HG03025 (cell line): ENCODE data around the gene BICD1.
"Not testable (repeated sequence)": the region's sequence is repeated elsewhere in the genome, so short reads cannot be mapped to it uniquely, and the experiment has no call there.

ENCODE experiments used
- ATAC-seq: cut with Tn5 transposase; IDR thresholded peaks from one replicate; pipeline ENCODE4 v1.9.1; 2021; ENCODE audit warnings: mild to moderate bottlenecking, moderate library complexity; ENCODE audit not compliant: unreplicated experiment, low FRiP score

The BICD1 gene

DNA sequence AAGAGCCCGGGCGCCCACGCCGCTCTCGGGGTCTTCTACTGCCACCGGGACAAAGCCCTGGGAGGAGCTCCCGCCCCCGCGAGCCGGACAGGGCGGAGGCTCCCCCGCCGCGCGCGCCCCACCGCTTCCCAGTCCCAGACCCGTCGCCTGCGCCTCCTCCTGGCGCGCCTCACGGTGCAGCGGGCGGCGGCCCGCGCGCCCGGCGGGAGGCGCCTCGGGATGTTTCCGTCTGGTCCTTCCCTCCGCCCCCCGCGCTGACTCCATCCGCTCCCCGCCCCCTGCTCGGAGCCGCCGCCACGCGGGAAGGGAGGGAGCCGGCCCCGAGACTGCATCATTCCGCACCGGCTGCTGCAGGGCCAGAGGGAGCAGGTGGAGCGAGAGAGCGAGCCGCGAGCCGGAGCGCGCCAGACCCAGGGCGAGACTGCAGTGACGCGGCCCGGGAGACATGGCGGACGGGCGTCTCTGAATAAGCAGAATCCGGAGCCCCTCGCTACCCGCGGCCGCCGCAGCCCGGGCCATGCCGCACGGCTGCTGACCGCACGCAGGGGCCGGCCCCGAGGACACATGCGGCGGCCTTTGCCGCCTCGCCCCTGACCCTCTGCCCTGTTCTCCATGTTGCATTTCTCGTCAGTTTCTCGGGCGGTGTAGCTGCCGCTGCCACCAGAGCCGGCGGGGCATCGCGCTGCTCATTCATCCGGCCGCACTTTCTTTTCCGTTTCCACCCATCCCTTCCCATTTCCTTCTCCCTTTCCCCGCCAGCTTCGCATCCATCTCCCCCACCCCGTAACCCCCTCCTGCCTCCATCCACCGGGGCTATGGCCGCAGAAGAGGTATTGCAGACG, at the start of gene BICD1:
TSS of gene BICD1 (plus strand) at position 331 of the 842 bp plus-strand sequence. CDS start at position 816, 485 bp downstream.
- ATAC-seq = peak; percentile 74

GRCh38 chr12:32061033-32061432, 45.6 kb upstream of the BICD1 start:
- ATAC-seq = no peak

DNA sequence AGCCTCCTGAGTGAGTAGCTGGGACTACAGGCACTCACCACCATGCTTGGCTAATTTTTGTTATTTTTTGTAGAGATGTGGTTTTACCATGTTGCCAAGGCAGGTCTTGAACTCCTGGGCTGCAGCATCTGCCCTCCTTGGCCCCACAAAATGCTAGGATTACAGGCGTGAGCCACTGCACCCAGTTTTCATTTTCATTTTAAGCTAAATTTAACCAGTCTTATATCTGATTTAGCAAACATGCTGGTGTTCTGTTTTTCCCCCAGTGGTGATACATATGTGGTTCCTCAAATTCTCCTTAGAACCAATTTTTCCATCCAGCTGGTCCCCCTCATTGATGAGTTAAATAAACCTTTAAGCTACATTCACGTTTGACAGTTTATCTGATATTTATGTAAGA, 43.8 kb upstream of the BICD1 start:
- ATAC-seq = no peak

GRCh38 chr12:32063796-32064195, 42.9 kb upstream of the BICD1 start:
- no peak for ATAC-seq

DNA sequence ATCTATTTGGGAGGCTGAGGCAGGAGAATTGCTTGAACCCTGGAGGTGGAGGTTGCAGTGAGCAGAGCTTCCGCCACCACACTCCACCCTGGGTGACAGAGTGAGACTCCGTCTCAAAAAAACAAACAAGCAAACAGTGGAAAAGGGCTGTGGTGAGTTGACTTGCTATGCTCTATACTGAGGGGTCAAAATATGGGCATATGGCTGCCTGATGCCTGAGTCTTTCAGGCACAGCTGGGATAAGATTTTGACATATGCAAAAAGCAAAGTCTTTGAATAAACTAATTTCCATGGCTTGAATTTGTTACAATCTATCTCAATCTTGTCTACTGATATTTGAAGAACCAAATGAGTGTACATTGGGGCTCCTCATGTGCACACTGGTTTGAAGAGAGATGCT, 40.4 kb upstream of the BICD1 start:
- ATAC-seq = no peak

DNA sequence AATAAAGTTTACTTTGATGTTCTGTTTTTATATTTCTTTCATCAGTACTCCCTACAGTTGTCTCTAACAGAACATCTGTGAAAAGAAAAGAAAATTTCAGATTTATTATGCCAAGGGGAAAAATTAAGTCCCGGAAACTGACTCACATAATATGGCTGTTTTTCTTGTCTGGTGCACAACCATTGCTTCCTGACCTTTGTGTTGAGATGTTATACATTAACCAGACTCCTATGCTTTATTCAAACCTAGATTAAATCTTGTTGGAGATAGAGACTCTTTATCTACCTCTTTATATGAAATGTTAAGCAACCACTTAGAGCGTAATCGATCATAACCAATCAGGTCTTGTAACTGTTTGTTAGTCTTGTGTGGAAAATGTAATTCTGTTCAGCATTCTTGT, 37.6 kb upstream of the BICD1 start:
- ATAC-seq = no peak

GRCh38 chr12:32069731-32070130, 36.9 kb upstream of the BICD1 start:
- ATAC-seq = no peak

- ATAC-seq = no peak
Measured at GRCh38 chr12:32070370-32070769, 36.3 kb upstream of the BICD1 start.

DNA sequence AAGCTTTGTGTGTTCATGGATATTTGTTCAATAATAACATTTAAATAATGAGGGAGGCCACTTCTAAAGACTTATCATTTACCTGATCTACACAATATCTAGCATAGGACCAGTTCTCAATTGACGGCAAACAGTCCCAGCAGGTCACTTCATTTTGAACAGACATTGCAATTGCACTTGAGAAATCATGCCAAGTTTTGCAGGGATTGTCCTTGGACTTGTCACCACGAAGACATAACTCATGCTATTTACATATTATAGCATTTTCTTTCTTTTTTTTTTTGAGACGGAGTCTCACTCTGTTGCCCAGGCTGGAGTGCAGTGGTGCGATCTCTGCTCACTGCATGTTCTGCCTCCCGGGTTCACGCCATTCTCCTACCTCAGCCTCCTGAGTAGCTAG, 34.5 kb upstream of the BICD1 start:
- no peak for ATAC-seq

DNA sequence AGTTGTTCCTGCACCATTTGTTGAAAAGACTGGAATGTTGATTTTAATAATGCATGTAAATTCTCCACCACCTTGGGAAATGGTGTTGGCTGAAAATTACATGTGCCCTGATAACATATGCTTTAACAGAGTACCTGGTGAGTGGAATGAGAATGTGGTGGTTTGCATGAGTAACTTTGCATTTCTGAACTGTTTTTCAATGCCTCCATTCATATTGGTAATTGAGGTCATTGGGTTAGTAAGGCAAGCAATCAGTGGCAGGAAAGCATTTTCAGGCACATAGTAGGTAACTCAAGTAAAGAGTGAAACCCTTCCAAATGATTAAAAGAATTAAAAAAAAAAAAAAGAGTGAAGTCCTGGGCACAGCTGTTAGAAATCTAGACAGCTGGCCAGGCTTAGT, 32.2 kb upstream of the BICD1 start:
- no peak for ATAC-seq

- ATAC-seq = no peak
Measured at GRCh38 chr12:32076941-32077340, 29.7 kb upstream of the BICD1 start.

- ATAC-seq = no peak
Measured at GRCh38 chr12:32080435-32080834, 26.2 kb upstream of the BICD1 start.

GRCh38 chr12:32083489-32083888, 23.2 kb upstream of the BICD1 start:
- ATAC-seq = no peak

GRCh38 chr12:32084017-32084688, 22.5 kb upstream of the BICD1 start:
- ATAC-seq = no peak

DNA sequence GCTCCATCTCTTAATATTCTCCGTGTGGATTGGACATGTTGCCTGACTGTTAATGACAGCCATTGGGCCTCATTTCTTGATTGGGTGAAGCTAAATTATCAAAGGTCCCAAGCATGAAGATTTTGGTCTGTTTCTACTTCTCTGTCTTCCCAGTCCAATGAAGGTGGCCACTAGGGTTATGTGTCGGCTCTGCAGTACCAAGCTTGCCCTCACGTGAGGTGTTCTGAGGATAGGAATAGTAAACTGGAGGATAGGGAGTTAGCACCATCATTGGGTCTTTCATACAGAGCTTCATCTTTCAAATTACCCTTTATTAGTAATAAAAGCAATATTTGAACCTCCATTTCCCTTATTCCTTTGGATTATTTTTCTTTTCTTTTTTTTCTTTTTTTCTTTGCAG, 21.9 kb upstream of the BICD1 start:
- no peak for ATAC-seq

- ATAC-seq = no peak
Measured at GRCh38 chr12:32087306-32087705, 19.3 kb upstream of the BICD1 start.

- no peak for ATAC-seq
Measured at GRCh38 chr12:32089156-32089555, 17.5 kb upstream of the BICD1 start.

DNA sequence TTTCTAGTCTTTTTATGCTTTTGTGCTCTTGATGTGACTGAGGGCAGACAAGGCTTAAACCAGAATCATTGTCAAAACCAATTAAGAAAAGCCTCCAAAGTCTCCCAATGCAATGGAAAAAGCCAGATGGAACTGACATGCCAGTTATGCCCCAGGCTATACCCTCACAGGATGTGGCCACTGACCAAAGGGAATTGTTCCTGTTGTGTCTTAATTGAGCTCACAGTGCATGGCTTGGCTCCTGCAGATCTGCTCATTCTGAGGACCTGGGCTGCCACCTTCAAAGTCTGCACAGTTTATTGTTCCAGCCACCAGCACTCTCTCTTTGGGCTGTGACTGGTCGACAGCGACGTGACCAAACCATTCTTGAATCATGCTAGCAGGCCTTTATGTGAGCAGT, 17.1 kb upstream of the BICD1 start:
- no peak for ATAC-seq

DNA sequence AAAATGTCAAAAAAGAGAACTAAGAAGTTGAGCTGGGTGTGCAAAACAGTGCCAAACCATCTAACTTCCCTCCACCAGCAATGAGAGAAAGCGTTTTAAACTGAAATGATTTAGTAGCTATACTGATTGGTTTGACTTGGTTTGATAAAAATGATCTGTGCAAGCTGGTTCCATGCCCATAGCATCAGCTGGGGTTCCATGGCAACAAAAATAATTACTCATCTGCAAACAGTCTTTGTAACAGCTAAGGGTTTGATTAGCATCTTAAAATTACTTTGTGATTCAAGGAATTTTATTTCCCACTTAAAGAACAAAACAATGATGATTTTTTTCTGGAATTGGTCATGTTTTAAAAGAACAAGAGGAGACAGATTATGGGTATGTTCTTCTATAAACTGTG, 15.0 kb upstream of the BICD1 start:
- no peak for ATAC-seq

DNA sequence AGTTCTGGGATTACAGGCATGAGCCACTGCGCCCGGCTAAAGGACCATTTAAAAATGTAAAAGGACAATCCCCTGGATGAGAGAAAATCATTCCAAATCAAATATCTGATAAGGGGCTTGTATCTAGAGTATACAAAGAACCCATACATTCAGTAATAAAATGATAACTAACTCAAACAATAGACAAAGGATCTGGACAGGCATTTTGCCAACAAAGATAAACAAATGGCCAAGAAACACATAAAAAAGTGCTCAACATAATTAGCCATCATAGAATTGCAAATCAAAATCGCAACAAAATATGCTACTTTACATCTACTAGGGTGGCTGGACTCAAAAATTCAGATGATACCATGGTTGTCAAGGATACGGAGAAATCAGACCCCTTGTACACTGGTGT, 8.5 kb upstream of the BICD1 start:
- no peak for ATAC-seq

DNA sequence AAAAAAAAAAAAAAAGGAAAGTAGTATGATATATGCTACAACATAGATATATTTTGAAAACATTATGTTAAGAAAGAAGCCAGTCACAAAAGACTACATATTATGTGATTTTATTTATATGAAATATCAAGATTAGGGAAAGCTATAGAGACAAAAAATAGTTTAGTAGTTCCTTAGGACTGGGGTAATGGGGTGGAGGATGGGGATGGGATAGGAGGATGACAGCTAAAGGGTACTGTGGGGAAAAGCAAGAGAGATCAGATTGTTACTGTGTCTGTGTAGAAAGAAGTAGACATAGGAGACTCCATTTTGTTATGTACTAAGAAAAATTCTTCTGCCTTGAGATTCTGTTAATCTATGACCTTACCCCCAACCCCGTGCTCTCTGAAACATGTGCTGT, 7.4 kb upstream of the BICD1 start:
- ATAC-seq = not testable (repeated sequence)

- ATAC-seq = no peak
Measured at GRCh38 chr12:32100361-32100760, 6.3 kb upstream of the BICD1 start.
